MM.1S (cell line): ENCODE results near the gene DLG5.

Source experiments
- DNase-seq: peaks from one replicate; pipeline ENCODE4 v3.0.0-alpha.2; 2015
- H2AFZ ChIP-seq: fragments of 300-600 bp; sonication (generic); 2 replicates; pipeline ENCODE4 v1.6.0; 2016; ENCODE audit warnings: antibody characterized with exemption, low read length
- H3F3A ChIP-seq: fragments of 300-600 bp; sonication (generic); 2 replicates; pipeline ENCODE4 v1.6.1; 2016; ENCODE audit warnings: mild to moderate bottlenecking, antibody characterized with exemption, low read length, moderate library complexity, mixed read lengths; ENCODE audit not compliant: insufficient read depth
- H3K27ac ChIP-seq: fragments of 300-600 bp; sonication (generic); 2 replicates; pipeline ENCODE4 v1.5.1; 2016; ENCODE audit warnings: mild to moderate bottlenecking, low read length
- H3K27me3 ChIP-seq: fragments of 300-600 bp; sonication (generic); replicated peaks from 2 replicates; pipeline ENCODE4 v1.6.0; 2016; ENCODE audit warnings: low read length; ENCODE audit not compliant: insufficient read depth
- H3K36me3 ChIP-seq: fragments of 300-600 bp; sonication (generic); replicated peaks from 2 replicates; pipeline ENCODE4 v1.6.1; 2016; ENCODE audit warnings: mild to moderate bottlenecking, low read length, mixed read lengths; ENCODE audit not compliant: insufficient read depth
- H3K4me1 ChIP-seq: fragments of 300-600 bp; sonication (generic); 2 replicates; pipeline ENCODE4 v1.6.1; 2016; ENCODE audit warnings: low read length, mixed read lengths
- H3K4me2 ChIP-seq: fragments of 300-600 bp; sonication (generic); 2 replicates; pipeline ENCODE4 v1.6.0; 2016; ENCODE audit warnings: low read depth, low read length
- H3K4me3 ChIP-seq: fragments of 300-600 bp; sonication (generic); 2 replicates; pipeline ENCODE4 v1.5.1; 2016; ENCODE audit warnings: low read length, mixed read lengths
- H3K79me2 ChIP-seq: fragments of 300-600 bp; sonication (generic); 2 replicates; pipeline ENCODE4 v1.6.1; 2016; ENCODE audit warnings: mixed run types, low read length, mixed read lengths
- H3K9ac ChIP-seq: fragments of 300-600 bp; sonication (generic); 2 replicates; pipeline ENCODE4 v1.6.1; 2016; ENCODE audit warnings: low read length, mixed read lengths
- H3K9me2 ChIP-seq: fragments of 300-600 bp; sonication (generic); replicated peaks from 2 replicates; pipeline ENCODE4 v1.6.1; 2016; ENCODE audit warnings: mild to moderate bottlenecking, low read length, mixed read lengths; ENCODE audit not compliant: insufficient read depth
- H3K9me3 ChIP-seq: fragments of 300-600 bp; sonication (generic); replicated peaks from 2 replicates; pipeline ENCODE4 v1.6.1; 2016; ENCODE audit warnings: mild to moderate bottlenecking, low read length, mixed read lengths; ENCODE audit not compliant: insufficient read depth
- H4K20me1 ChIP-seq: fragments of 300-600 bp; sonication (generic); 2 replicates; pipeline ENCODE4 v1.6.1; 2016; ENCODE audit warnings: mild to moderate bottlenecking, low read length, moderate library complexity, mixed read lengths; ENCODE audit not compliant: insufficient read depth
- CTCF ChIP-seq: fragments of 300-600 bp; sonication (generic); IDR thresholded peaks from 2 replicates; pipeline ENCODE4 v1.5.1; 2016; ENCODE audit warnings: antibody characterized with exemption, low read length, mixed read lengths
- EZH2 ChIP-seq: fragments of 300-600 bp; sonication (generic); optimal IDR thresholded peaks from 2 replicates; pipeline ENCODE3; 2017; ENCODE audit warnings: low read depth, mild to moderate bottlenecking, antibody characterized with exemption, low read length, mixed read lengths
- EZH2phosphoT487 ChIP-seq: fragments of 300-600 bp; sonication (generic); IDR thresholded peaks from 2 replicates; pipeline ENCODE4 v1.6.1; 2018; ENCODE audit warnings: antibody characterized with exemption, low read length

DLG5 gene

DNA sequence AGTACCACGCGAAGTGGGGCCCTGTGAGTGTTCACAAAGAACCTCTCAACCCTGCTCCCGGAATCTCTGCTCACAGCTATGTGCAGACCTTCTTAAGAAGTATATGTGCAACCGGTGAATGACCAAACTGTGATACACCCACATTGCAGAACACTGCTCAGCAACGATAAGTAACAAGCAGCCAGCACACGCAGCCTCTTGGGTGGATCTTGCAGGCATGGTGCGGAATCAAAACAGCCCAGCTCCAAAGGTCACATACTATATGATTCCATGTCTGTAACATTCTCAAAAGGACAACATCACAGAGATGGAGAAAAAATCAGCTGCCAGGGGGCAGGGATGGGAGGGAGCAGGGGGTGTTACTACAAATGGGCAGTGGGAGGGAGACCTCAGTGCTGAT is 101.6 kb downstream of the DLG5 start:
- TF ChIP-seq CTCF (no peak), EZH2 (no peak), EZH2phosphoT487 (no peak)
- Histone ChIP-seq H3F3A (no peaks in the 10 kb centered on the region), H3K9me3 (no peaks in the 10 kb centered on the region), H3K9me2 (no peaks in the 10 kb centered on the region), H3K27ac (no peak overlapping the region), H3K4me3 (no peak overlapping the region), H2AFZ (no peak overlapping the region), H3K4me2 (no peak overlapping the region), H3K9ac (no peak overlapping the region), H3K4me1 (no peaks in the 10 kb centered on the region), H3K36me3 (no peaks in the 10 kb centered on the region), H3K79me2 (no peaks in the 10 kb centered on the region), H3K27me3 (no peaks in the 10 kb centered on the region), H4K20me1 (no peaks in the 10 kb centered on the region)
- DNase-seq: no peak

- H3F3A ChIP-seq: no peaks in the 10 kb centered on the region
- no peaks in the 10 kb centered on the region for H3K36me3 ChIP-seq
- no peak overlapping the region for H2AFZ ChIP-seq
- no peaks in the 10 kb centered on the region for H4K20me1 ChIP-seq
- no peak overlapping the region for H3K4me2 ChIP-seq
- no peak overlapping the region for H3K27ac ChIP-seq
- no peak for DNase-seq
- H3K4me1 ChIP-seq: no peaks in the 10 kb centered on the region
- no peaks in the 10 kb centered on the region for H3K79me2 ChIP-seq
- no peaks in the 10 kb centered on the region for H3K9me3 ChIP-seq
- H3K9me2 ChIP-seq: no peaks in the 10 kb centered on the region
- no peak for TF ChIP-seq EZH2phosphoT487
- TF ChIP-seq CTCF: no peak
- TF ChIP-seq EZH2: no peak
- H3K9ac ChIP-seq: no peak overlapping the region
- no peaks in the 10 kb centered on the region for H3K27me3 ChIP-seq
- H3K4me3 ChIP-seq: no peak overlapping the region
Measured at GRCh38 chr10:77823811-77824542, 102.6 kb downstream of the DLG5 start.

DNA sequence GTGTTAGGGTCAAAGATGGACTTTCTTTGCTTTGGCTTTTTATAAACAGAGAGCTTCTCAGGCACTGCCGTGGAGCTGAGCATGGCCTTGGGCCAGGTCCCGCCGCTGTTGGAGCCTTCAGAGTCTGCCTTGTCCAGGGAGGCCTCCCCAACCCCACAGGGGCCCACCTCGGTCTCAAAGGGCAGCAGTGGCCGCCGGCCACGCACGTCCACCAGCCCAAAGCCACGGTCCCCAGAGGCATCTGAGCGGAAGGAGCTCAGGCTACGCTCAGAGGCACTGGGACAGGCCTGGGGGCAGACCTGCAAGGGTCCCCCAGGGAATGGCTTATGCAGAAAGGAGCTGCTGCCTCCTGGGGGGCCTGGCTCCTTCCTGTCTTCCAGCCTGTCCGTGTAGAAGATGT is 105.0 kb downstream of the DLG5 start:
- no peak overlapping the region for H3K4me3 ChIP-seq
- no peaks in the 10 kb centered on the region for H3K9me2 ChIP-seq
- no peak for DNase-seq
- no peaks in the 10 kb centered on the region for H3K36me3 ChIP-seq
- H3F3A ChIP-seq: no peaks in the 10 kb centered on the region
- H3K4me1 ChIP-seq: no peaks in the 10 kb centered on the region
- H3K79me2 ChIP-seq: no peaks in the 10 kb centered on the region
- H3K27me3 ChIP-seq: no peaks in the 10 kb centered on the region
- H2AFZ ChIP-seq: no peak overlapping the region
- H3K9ac ChIP-seq: no peak overlapping the region
- no peak overlapping the region for H3K4me2 ChIP-seq
- no peak for TF ChIP-seq EZH2phosphoT487
- TF ChIP-seq EZH2: no peak
- TF ChIP-seq CTCF: no peak
- no peaks in the 10 kb centered on the region for H3K9me3 ChIP-seq
- H4K20me1 ChIP-seq: no peaks in the 10 kb centered on the region
- H3K27ac ChIP-seq: no peak overlapping the region
